ENCODE results near the gene NUP88.
"Not testable (repeated sequence)": the region's sequence is repeated elsewhere in the genome, so short reads cannot be mapped to it uniquely, and the experiment has no call there.

Gene NUP88

DNA sequence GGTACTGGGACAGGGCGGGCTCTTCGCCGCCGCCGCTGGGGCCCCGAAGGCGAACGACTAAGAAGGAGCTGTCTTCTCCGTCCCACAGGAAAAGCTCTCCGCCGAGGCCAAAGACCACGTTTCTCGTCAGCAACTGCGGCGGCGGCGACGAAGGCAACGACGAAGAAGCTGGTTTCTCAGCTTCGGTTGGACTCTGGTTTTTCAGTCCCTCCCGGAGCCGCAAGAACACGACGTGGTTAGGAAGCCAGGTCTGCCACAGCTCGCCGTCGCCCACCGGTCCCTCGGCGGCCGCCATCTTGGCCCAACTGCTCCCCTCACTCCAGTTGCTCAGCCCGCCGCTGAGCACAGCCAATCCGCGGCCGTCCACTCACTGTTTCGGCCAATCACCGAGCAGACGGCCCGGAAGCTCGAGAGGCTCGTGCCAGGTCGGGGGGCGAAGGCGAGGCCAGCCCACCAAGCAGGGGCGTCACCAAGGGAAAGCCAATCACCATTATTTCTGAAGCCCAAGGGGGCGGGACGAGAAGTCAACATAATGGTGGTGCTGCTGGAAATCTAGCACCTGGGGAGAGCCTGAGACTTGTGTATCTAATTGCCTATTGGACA, at the start of gene NUP88:
Gene NUP88 (minus strand): TSS at position 307 of the 603 bp plus-strand sequence. CDS start 12 bp downstream, at position 295.
- DNase-seq, result peak; percentile 86

DNA sequence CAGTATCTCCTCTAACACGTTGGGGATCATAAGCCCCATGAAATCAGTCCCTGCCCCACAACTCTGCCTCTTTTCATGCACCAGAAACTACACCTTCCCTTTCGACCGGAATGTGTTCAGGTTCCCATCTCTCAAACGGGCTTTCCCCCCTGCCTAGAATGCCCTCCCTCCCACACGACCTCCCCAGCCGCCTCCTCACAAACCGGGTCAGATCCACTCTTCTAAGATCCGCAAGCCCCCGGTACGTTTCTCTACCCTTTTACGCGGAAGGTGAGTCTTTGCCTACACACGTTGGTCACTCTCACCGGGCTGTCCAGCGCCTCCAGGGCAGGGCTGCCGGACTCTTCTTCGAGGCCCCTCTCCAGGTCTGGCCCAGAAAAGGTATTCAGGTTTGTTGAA, 48.6 kb upstream of the NUP88 start:
- no peak for DNase-seq

GRCh38 chr17:5467416-5467815, 48.0 kb upstream of the NUP88 start:
- DNase-seq, result no peak

DNA sequence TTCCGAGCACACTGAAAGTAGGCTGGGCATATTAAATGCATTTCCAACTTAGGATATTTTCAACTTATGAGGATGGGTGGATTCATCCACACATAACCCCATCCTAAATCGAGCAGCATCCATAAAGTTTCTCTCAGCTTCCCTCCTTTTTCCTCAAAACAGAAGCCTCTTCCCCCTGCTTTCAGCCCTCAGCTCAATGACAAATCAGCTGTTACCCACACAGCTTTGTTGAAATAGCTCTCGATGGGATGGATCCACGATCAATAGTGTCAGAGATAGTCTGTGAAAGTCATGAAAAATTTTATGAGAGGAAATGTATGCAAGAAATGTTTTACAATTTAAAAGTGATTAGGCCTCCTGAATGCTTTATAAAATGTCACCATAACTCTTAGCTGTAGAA, 46.8 kb upstream of the NUP88 start:
- DNase-seq, result no peak

- no peak for DNase-seq
Measured at GRCh38 chr17:5464717-5465507, 45.5 kb upstream of the NUP88 start.

- DNase-seq, result no peak
Measured at GRCh38 chr17:5446786-5447185, 27.3 kb upstream of the NUP88 start.

DNA sequence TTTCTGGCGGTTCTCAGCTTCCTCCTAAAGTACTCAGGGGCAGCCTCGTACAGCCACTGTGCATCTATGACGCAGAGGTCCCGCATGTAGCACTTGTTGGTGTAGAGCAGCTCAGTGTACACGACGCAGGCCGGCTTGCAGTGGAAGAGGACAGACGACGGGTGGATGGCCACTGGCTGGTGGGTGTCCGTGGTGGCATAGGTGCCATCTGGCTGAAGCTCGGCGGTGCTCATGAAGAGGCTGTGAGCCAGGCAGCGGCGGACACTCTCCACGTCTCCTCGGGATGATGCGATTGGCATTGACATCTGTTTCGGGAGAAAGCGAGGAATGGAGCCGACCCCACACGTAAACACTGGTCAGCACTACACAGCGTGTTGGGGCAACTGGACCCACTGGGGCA, 24.7 kb upstream of the NUP88 start:
- no peak for DNase-seq

GRCh38 chr17:5443728-5444127, 24.3 kb upstream of the NUP88 start:
- DNase-seq, result no peak

GRCh38 chr17:5439446-5439764, 19.9 kb upstream of the NUP88 start:
- DNase-seq, result no peak

DNA sequence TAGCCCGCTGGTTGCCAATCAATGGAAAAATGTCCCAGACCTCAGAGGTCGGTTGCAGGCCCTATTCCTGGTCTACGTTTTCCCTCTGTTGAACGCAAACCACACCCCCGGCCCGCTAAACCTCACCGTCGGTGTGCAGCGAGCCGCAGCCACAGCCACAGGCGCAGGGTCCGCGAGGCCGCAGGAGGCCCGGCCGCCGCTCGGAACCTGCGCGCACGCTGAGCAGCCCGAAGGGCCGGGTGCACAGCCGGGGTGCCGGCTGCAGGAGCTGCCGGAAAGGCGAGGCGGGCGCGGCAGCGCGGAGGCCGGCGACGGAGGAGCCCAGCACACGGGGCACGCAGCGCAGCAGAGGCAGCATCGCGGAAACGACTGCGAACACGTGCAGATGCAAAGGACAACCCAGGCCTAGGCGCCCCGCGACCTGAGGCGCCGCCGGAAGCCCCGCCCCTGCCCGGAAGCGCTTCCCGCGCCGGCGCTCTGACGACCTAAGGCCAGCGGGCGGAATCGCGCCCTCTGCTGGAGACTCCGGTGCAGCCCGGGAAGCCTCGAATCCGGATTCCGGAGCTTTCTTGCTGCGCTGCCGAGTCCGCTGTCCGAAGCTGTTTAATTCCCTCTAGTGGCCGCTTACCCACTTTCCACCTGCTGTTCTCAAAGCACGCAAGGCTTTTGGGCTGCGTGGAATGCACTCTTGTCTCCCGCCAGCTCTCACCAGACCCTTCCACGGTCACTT, 19.4 kb upstream of the NUP88 start, which contains the start of gene C1QBP:
Gene C1QBP (minus strand): TSS at position 440 of the 730 bp plus-strand sequence. CDS start 82 bp downstream, at position 358.
- peak; percentile 79 for DNase-seq

GRCh38 chr17:5437721-5438317, 18.4 kb upstream of the NUP88 start:
- no peak for DNase-seq

- not testable (repeated sequence) for DNase-seq
Measured at GRCh38 chr17:5435781-5436315, 16.4 kb upstream of the NUP88 start.

DNA sequence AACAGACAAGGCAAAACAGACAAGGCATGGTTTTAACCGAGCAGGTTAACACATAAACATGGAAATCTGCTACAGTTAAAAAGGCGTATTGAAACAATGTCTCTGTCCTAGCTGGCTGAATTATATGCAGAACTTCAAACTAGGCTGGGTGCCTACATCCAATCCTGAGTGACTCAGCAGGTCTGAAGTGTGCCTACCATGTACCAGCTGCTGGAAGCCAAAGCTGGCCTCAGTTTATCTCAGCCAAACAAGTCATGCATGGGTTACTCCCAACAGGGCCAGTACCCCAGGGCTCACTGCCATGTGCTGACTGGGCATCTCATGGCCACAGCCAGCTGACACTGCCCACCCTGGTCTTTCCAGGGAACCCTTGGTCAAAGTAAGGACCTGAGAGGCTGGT, 15.5 kb upstream of the NUP88 start:
- no peak for DNase-seq

DNA sequence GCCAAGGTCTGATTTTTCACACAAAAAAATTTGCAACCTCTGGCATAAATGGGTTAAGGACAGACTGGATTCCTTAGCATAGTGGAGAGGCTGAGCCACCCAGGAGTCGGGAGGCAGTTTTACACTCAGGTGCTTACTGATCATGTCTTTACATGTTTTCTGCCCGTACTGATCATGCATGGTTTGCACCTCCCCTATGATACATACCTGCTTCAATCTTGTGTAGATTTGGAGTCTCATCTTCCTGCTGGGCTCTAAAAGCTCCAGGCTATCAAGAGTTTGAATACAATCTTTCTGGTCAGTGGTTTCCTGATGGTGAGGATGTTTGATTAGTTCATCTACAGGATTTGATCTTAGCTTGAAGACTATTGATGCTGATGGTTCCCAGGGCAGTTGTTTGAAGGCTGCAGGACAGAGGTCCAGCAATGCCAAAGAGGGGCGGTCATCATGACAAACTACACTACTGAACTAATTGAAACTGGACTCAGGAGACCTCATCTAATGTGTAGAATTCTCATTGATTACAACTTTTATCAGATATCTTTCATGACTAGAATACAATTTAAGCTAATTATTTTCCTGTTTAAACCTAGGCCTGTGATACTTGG, 12.6 kb upstream of the NUP88 start:
- no peak for DNase-seq

GRCh38 chr17:5431234-5431633, 11.8 kb upstream of the NUP88 start:
- not testable (repeated sequence) for DNase-seq

GRCh38 chr17:5430413-5430999, 11.0 kb upstream of the NUP88 start:
- DNase-seq, result no peak

DNA sequence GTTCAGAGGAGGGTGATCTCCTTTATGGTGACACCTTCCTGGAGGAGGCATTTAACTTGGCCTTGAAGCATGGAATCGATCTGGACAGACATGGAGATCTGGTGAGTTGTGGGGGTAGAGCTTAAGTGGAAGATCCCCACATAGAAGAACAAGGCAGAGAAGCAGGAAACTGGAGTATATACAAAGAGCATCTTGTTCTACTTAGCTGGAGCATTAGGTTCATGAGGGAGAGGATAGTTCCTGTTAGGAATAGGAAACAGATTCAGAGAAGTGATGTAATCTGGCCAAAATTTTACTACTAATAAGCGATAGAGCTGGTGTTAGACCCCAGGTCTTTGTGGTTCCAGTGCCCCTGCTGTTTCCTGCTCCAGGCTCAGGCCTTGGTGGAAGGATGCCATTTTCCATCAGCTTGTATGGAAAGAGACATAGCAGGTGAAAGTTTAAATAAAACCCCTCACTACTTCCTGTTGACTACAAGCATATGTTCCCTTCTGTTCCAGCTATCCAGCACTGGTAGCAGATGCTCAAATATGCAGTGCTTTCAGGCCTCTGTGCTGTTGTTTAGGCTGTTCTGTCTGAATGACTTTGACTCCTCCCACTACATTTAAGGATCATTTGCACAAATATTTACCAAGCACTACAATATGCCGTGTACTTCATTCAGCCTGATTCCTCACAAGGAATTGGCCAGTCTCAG, 9.9 kb upstream of the NUP88 start:
- DNase-seq, result no peak

DNA sequence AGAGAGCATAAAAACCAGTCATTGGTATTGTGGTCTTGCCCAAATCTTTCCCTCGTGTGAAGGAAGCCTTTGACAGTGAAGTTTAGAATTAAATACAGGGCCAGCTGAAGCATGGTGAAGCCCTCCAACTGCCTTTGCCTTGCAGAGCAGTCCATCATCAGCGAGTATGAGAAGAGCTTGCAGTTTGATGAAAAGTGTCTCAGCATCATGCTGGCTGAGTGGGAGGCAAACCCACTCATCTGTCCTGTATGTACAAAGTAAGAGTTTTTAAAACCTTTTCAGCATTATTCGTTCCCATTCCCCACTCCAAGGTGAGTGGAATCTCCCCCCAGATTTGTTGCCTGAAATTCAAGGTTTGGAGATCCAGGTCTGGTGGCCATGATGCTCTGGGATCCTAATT, 6.4 kb upstream of the NUP88 start:
- DNase-seq, result no peak

GRCh38 chr17:5424909-5425308, 5.4 kb upstream of the NUP88 start:
- DNase-seq, result no peak

DNA sequence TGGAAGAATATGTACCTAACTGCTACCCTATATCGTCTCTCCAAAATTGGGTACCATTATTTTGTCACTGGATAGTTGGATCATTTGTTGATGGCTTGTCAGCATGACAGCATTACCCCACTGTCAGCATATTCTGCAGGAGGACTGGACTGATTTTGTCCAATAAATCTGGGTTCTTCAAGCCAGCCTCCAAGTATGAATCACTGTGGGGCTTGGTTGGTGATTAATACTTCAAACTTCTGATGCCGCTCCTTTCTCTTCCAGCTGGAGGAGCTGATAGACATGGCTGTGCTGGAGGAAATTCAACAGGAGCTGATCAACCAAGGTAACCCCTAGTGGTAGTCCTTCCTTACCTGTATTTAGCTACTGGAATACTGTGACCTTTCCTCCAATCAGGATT, 3.0 kb upstream of the NUP88 start:
- no peak for DNase-seq

- peak; percentile 86 for DNase-seq
Measured at GRCh38 chr17:5419959-5420653, 644 bp upstream of the NUP88 start, which contains the start of gene RPAIN. Gene RPAIN, plus strand, starts transcription at chr17:5420182. Its CDS starts 29 bp downstream, at chr17:5420211.

Data from NCI-H1048 (cell line).